ENCODE results near the gene SRSF2.

Gene SRSF2

DNA sequence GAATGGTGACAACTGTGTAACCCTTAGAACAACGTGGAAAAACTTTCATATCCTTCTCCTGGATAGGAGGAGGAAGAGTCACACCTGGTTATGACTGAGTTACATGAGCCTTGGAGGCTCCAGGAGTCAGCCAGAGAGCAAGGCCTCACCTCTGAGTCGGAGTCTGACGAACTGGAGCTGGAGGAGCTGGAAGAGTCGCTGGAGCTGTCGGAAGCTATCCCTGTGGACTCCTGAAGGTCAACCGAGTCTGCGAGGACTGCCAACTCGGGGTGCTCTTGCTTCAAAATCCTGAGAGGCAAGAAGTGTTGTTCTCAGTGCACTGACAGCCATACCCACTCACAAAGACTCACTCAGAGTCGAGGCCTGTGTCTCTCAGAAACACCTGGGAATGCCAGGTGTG lies 16.9 kb downstream of the SRSF2 start:
- H3K4me3 ChIP-seq, result no peak overlapping the region
- H3K27ac ChIP-seq, result no peak overlapping the region
- no peaks in the 10 kb centered on the region for H3K9me3 ChIP-seq
- intact Hi-C loops (cut with DNase I; ENCODE audit: low total_unique reads), result no loop called here
- peak in 1 of 2 donors; percentile 51 for DNase-seq
- TF ChIP-seq, protein P1, sequence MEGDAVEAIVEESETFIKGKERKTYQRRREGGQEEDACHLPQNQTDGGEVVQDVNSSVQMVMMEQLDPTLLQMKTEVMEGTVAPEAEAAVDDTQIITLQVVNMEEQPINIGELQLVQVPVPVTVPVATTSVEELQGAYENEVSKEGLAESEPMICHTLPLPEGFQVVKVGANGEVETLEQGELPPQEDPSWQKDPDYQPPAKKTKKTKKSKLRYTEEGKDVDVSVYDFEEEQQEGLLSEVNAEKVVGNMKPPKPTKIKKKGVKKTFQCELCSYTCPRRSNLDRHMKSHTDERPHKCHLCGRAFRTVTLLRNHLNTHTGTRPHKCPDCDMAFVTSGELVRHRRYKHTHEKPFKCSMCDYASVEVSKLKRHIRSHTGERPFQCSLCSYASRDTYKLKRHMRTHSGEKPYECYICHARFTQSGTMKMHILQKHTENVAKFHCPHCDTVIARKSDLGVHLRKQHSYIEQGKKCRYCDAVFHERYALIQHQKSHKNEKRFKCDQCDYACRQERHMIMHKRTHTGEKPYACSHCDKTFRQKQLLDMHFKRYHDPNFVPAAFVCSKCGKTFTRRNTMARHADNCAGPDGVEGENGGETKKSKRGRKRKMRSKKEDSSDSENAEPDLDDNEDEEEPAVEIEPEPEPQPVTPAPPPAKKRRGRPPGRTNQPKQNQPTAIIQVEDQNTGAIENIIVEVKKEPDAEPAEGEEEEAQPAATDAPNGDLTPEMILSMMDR (IDR thresholded peaks at IDR 0.05), result no peak
- peaks cover 85 to 96% (median 96%) of the 10 kb centered on the region in 3 donors for H3K36me3 ChIP-seq
- H3K27me3 ChIP-seq, result no peaks in the 10 kb centered on the region
- H3K4me1 ChIP-seq, result peaks cover 0 to 51% (median 28%) of the 10 kb centered on the region in 4 donors

GRCh38 chr17:76718516-76718915 lies 18.6 kb downstream of the SRSF2 start:
- Histone ChIP-seq H3K4me1 (peaks cover 0 to 38% (median 14%) of the 10 kb centered on the region in 4 donors), H3K27me3 (no peaks in the 10 kb centered on the region), H3K4me3 (no peak overlapping the region), H3K27ac (no peak overlapping the region), H3K9me3 (no peaks in the 10 kb centered on the region), H3K36me3 (peaks cover 71 to 95% (median 91%) of the 10 kb centered on the region in 3 donors)
- intact Hi-C loops (cut with DNase I; ENCODE audit: low total_unique reads), result loop anchor here (5.0 to 10.0 kb wide), 4 partner anchors 46 to 194 kb away; no protein-coding TSS in a partner anchor
- TF ChIP-seq, protein P1 (IDR thresholded peaks at IDR 0.05), result no peak
- DNase-seq, result no peak

DNA sequence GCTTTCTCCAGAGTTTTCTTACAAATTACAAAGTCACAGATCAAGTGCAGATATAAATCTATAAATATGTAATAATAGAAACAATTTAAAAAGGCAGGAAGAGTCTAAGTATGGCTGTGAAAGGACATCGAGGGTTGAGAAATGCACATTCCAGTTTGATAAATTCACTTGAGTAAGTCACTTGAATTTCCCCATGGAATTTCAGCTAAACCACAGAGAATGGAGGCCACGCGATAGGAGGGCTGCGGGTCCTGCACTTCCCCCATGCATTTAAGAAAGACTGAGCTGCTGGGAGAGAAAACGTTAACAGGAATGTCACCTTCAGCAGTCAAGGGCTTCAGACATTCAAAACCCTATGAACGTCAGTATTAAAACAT lies 20.3 kb downstream of the SRSF2 start:
- intact Hi-C loops (cut with DNase I; ENCODE audit: low total_unique reads), result loop anchor here (5.0 to 10.0 kb wide), 4 partner anchors 45 to 192 kb away; no protein-coding TSS in a partner anchor
- no peaks in the 10 kb centered on the region for H3K27me3 ChIP-seq
- peaks cover 56 to 90% (median 85%) of the 10 kb centered on the region in 3 donors for H3K36me3 ChIP-seq
- H3K4me3 ChIP-seq, result no peak overlapping the region
- H3K27ac ChIP-seq, result peak overlapping the region; percentile 48
- TF ChIP-seq, protein P1 (IDR thresholded peaks at IDR 0.05), result no peak
- H3K9me3 ChIP-seq, result no peaks in the 10 kb centered on the region
- H3K4me1 ChIP-seq, result peaks cover 0 to 29% (median 8%) of the 10 kb centered on the region in 4 donors
- peak in 1 of 2 donors; percentile 39 for DNase-seq

GRCh38 chr17:76716146-76716838 lies 20.8 kb downstream of the SRSF2 start:
- Histone ChIP-seq H3K27me3 (no peaks in the 10 kb centered on the region), H3K36me3 (peaks cover 51 to 84% (median 80%) of the 10 kb centered on the region in 3 donors), H3K9me3 (no peaks in the 10 kb centered on the region), H3K4me3 (no peak overlapping the region), H3K27ac (peak overlapping the region; percentile 48), H3K4me1 (peaks cover 5 to 34% (median 14%) of the 10 kb centered on the region in 4 donors)
- TF ChIP-seq, protein P1 (IDR thresholded peaks at IDR 0.05), result no peak
- DNase-seq, result peak; percentile 77 to 81
- intact Hi-C loops (cut with DNase I; ENCODE audit: low total_unique reads), result loop anchor here (5.0 to 10.0 kb wide), 4 partner anchors 44 to 191 kb away; no protein-coding TSS in a partner anchor

GRCh38 chr17:76715496-76715830 lies 21.7 kb downstream of the SRSF2 start:
- H3K9me3 ChIP-seq, result no peaks in the 10 kb centered on the region
- peaks cover 5 to 37% (median 17%) of the 10 kb centered on the region in 4 donors for H3K4me1 ChIP-seq
- DNase-seq, result peak in 1 of 2 donors; percentile 35
- TF ChIP-seq, protein P1 (IDR thresholded peaks at IDR 0.05), result no peak
- H3K4me3 ChIP-seq, result no peak overlapping the region
- intact Hi-C loops (cut with DNase I; ENCODE audit: low total_unique reads), result loop anchor here (5.0 to 10.0 kb wide), 4 partner anchors 43 to 191 kb away; no protein-coding TSS in a partner anchor
- peak overlapping the region; percentile 48 to 54 for H3K27ac ChIP-seq
- no peaks in the 10 kb centered on the region for H3K27me3 ChIP-seq
- peaks cover 42 to 76% (median 72%) of the 10 kb centered on the region in 3 donors for H3K36me3 ChIP-seq
